GM23248 (cell line): Measurements from ENCODE around the gene TRAPPC11. TPM values are rescaled to one million over a fixed set of nuclear protein-coding genes. Genes with fewer than 3 reads are reported as not detected.

ENCODE experiments used
- DNase-seq: peaks from one replicate; pipeline ENCODE4 v3.0.0-alpha.2; 2015
- H2AFZ ChIP-seq: fragments of 200-600 bp; sonication (generic); 2 replicates; pipeline ENCODE4 v1.6.1; 2016; ENCODE audit warnings: antibody characterized with exemption
- H3F3A ChIP-seq: fragments of 200-600 bp; sonication (generic); 2 replicates; pipeline ENCODE4 v1.6.1; 2016; ENCODE audit warnings: mild to moderate bottlenecking, antibody characterized with exemption, mixed run types; ENCODE audit not compliant: insufficient read depth
- H3K27ac ChIP-seq: fragments of 200-600 bp; sonication (generic); 2 replicates; pipeline ENCODE4 v1.5.1; 2016; ENCODE audit warnings: mild to moderate bottlenecking
- H3K27me3 ChIP-seq: fragments of 200-600 bp; sonication (generic); replicated peaks from 2 replicates; pipeline ENCODE4 v1.6.1; 2016; ENCODE audit warnings: mild to moderate bottlenecking; ENCODE audit not compliant: insufficient read depth
- H3K36me3 ChIP-seq: fragments of 200-600 bp; sonication (generic); 2 replicates; pipeline ENCODE4 v1.6.1; 2016; ENCODE audit warnings: low read depth, mild to moderate bottlenecking
- H3K4me1 ChIP-seq: fragments of 200-600 bp; sonication (generic); 2 replicates; pipeline ENCODE4 v1.6.1; 2016; ENCODE audit warnings: mild to moderate bottlenecking; ENCODE audit not compliant: insufficient read depth
- H3K4me2 ChIP-seq: fragments of 200-600 bp; sonication (generic); one replicate; pipeline ENCODE4 v1.6.1; 2016; ENCODE audit warnings: mild to moderate bottlenecking; ENCODE audit not compliant: unreplicated experiment
- H3K4me3 ChIP-seq: fragments of 200-600 bp; sonication (generic); 2 replicates; pipeline ENCODE4 v1.5.1; 2016; ENCODE audit warnings: mild to moderate bottlenecking
- H3K79me2 ChIP-seq: fragments of 200-600 bp; sonication (generic); 2 replicates; pipeline ENCODE4 v1.6.1; 2016; ENCODE audit warnings: mild to moderate bottlenecking; ENCODE audit not compliant: insufficient read depth
- H3K9ac ChIP-seq: fragments of 200-600 bp; sonication (generic); 2 replicates; pipeline ENCODE4 v1.6.1; 2016; ENCODE audit warnings: mild to moderate bottlenecking
- H3K9me2 ChIP-seq: fragments of 200-600 bp; sonication (generic); 2 replicates; pipeline ENCODE4 v1.6.1; 2016; ENCODE audit warnings: mixed run types, mild to moderate bottlenecking, moderate library complexity; ENCODE audit not compliant: insufficient read depth
- H3K9me3 ChIP-seq: fragments of 200-600 bp; sonication (generic); one replicate; pipeline ENCODE4 v1.6.1; 2017; ENCODE audit warnings: low read depth
- H4K20me1 ChIP-seq: fragments of 200-600 bp; sonication (generic); 2 replicates; pipeline ENCODE4 v1.6.0; 2016; ENCODE audit not compliant: insufficient read depth
- EZH2 ChIP-seq: fragments of 200-600 bp; sonication (generic); IDR thresholded peaks from 2 replicates; pipeline ENCODE4 v1.6.1; 2018; ENCODE audit warnings: antibody characterized with exemption, mild to moderate bottlenecking; ENCODE audit not compliant: insufficient read depth, poor library complexity, severe bottlenecking
- EZH2phosphoT487 ChIP-seq: fragments of 200-600 bp; sonication (generic); IDR thresholded peaks from 2 replicates; pipeline ENCODE4 v1.6.1; 2018; ENCODE audit warnings: antibody characterized with exemption, moderate library complexity, mild to moderate bottlenecking, low read depth; ENCODE audit not compliant: insufficient read depth
- WGBS, 2 experiments: methylation state at CpG; one replicate each; pipeline ENCODE4 v1.1.6; 2015 to 2017; ENCODE audit warnings: low lambda C conversion rate in 2 of 2, low coverage in 1 of 2; ENCODE audit errors: missing lambda C conversion rate in 2 of 2; 5-methylcytosine and 5-hydroxymethylcytosine counted together
- in situ Hi-C: fragments of 300-500 bp; cut with MboI; formaldehyde crosslinking; loops from 2 replicates; pipeline ENCODE4 v1.15.0; 2020
- polyA plus RNA-seq: library from polyadenylated mRNA; unstranded; fragments of >200 nt; fragmentation: Nextera tagmentation; extraction: Ambion mirVana; gene quantifications from 2 replicates; pipeline ENCODE4 v1.2.1, GENCODE V29; 2016
- total RNA-seq: library from RNA; depleted of rRNA; stranded (reverse); fragments of >200 nt; shearing (Covaris generic); gene quantifications from 2 replicates; pipeline ENCODE4 v1.2.3, GENCODE V29; 2014

The TRAPPC11 gene
- total and polyA plus RNA-seq, 2 experiments from 2014 or later = 17.2 to 33.9 TPM

DNA sequence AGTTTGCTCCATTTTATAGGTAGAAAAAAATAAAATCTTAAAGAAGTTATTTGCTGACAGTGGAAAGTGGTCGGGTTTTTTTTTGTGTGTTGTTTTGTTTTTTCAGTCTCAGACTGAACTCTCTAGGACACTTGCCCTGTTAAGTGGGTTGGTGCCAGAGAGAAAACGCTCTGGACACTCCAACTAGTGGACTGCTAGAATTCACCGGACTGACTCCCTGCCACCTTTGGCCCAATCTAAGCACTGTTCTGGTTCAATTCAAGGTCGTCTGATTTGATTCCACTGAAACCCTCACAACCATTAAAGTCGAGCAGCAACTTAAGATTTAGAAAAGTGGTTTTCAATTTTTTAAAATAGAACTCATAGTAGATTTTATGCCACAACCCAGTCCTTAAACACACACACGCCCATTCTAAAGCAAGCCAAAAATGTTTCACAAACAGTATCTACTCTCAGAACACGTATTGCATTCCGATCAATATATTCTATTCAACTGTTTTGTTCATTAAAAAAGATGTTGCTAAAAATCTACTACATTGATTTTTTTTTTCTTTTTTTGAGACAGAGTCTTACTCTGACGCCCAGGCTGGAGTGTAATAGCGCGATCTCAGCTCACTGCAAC is 27.4 kb upstream of the TRAPPC11 start:
- no peak overlapping the region for H3K4me2 ChIP-seq
- TF ChIP-seq EZH2 = no peak
- H3K4me1 ChIP-seq = peaks cover 9% of the 10 kb centered on the region; the same call in 1 of the 2 replicates
- no peaks in the 10 kb centered on the region for H3K9me2 ChIP-seq
- H3K9me3 ChIP-seq = no peaks in the 10 kb centered on the region
- DNase-seq = no peak
- in situ Hi-C loops = no loop called here
- H4K20me1 ChIP-seq = no peaks in the 10 kb centered on the region
- H3K9ac ChIP-seq = no peak overlapping the region
- no peak overlapping the region for H3K27ac ChIP-seq
- H3F3A ChIP-seq = no peaks in the 10 kb centered on the region
- no peak overlapping the region for H3K4me3 ChIP-seq
- H2AFZ ChIP-seq = no peak overlapping the region
- no peaks in the 10 kb centered on the region for H3K79me2 ChIP-seq
- WGBS, 2 experiments = 66 to 67% methylated on average over 11 of the region's 11 CpGs
- H3K27me3 ChIP-seq = no peaks in the 10 kb centered on the region
- no peaks in the 10 kb centered on the region for H3K36me3 ChIP-seq

DNA sequence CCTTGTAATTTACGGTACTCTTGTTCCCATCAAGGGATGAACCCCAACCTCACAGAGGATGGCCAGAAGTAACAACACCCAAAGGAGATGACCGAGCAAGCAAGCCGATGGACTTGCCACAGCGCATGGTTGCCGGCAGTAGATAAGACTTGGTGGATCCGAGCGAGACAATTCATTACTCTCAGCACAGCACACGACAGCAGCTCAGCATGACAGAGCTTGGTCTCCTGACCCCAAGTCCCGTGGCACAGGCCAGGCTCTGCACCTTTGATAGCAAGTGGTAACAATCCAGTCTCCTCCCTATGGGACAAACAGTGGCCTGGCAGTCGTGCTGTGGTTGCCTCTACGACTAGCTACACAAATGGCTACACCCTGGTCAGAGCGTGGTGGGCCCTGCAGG is 26.4 kb upstream of the TRAPPC11 start:
- Histone ChIP-seq H3K27me3 (no peaks in the 10 kb centered on the region), H4K20me1 (no peaks in the 10 kb centered on the region), H3K4me1 (peaks cover 19% of the 10 kb centered on the region), H3K36me3 (no peaks in the 10 kb centered on the region), H3K4me2 (no peak overlapping the region), H3K27ac (no peak overlapping the region), H3F3A (no peaks in the 10 kb centered on the region), H3K4me3 (no peak overlapping the region), H3K9me2 (no peaks in the 10 kb centered on the region), H3K79me2 (no peaks in the 10 kb centered on the region), H3K9me3 (no peaks in the 10 kb centered on the region), H2AFZ (no peak overlapping the region), H3K9ac (no peak overlapping the region)
- TF ChIP-seq EZH2phosphoT487 (no peak), EZH2 (no peak)
- in situ Hi-C loops = no loop called here
- WGBS, 2 experiments = 80 to 87% methylated on average over 12 of the region's 12 CpGs
- no peak for DNase-seq

DNA sequence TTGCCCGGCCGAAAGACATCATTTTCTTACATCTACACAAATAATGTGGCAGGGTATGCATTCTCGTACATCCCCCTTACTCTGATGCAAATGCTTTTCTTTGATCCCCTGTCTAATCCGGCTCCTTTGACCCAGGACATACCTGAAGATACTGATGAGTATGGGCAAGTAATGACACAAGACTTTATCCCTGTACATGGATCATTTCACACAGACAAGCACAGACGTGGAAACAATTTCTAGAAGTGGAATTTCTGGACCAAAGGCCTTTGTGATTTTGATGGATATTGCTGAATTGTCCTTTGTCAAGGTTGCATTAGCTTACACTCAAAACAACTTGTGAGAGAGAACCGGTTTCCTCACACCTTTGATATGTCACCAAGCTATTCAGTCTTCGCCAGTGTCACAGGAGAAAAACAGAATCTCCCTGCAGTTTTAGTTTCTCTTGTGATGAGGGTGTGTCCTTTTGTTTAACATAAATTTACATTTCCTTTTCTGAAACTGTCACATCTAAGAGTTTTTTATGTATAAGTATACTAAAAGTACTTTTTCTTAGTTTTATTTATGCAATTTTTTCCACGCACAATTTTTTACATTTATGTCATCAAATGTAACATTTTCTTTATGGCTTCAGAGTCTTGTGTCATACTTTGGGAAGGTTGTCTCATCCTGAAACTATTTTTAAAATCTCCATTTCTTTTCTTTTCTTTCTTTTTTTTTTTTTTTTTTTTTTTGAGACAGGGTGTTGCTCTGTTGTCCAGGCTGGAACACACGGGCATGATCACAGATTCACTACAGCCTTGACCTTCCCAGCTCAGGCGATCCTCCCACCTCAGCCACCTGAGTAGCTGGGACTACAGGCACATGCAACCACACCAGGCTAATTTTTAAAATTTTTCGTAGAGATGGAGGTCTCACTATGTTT is 25.4 kb upstream of the TRAPPC11 start:
- WGBS, 2 experiments = 83 to 85% methylated on average over 11 of the region's 11 CpGs
- Histone ChIP-seq H3K4me3 (no peak overlapping the region), H3K9me3 (no peaks in the 10 kb centered on the region), H3K79me2 (no peaks in the 10 kb centered on the region), H3K27ac (no peak overlapping the region), H3K27me3 (no peaks in the 10 kb centered on the region), H3K36me3 (no peaks in the 10 kb centered on the region), H4K20me1 (no peaks in the 10 kb centered on the region), H3K4me1 (peaks cover 27% of the 10 kb centered on the region), H2AFZ (peak overlapping the region; percentile 53; the same call in 1 of the 2 replicates), H3K9ac (no peak overlapping the region), H3F3A (peaks cover 2% of the 10 kb centered on the region; the same call in 1 of the 2 replicates), H3K9me2 (no peaks in the 10 kb centered on the region), H3K4me2 (no peak overlapping the region)
- TF ChIP-seq EZH2 (no peak), EZH2phosphoT487 (no peak)
- in situ Hi-C loops = no loop called here
- peak; percentile 39 for DNase-seq

DNA sequence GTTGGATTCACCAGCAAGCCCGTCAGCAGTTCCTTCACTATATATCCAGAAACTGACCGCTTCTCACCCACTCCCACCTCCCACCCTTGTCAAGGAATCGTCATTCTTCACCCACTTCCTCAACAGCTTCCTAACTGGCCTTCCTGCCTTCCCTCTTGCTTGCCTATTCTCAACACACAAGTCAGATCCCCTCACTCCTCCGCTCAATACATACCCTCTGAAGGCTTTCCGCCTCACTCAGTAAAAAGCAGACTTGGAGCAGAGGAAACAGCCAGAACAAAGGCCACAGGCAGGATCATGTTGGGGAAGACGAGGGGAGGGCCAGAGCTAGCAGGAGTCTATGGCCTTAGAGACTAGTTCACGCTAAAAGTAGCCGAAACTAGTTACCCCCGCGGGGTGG is 23.8 kb upstream of the TRAPPC11 start:
- Histone ChIP-seq H3K9ac (no peak overlapping the region), H3K4me2 (no peak overlapping the region), H3K9me2 (no peaks in the 10 kb centered on the region), H3K27me3 (no peaks in the 10 kb centered on the region), H3K9me3 (no peaks in the 10 kb centered on the region), H3K4me1 (peaks cover 38% of the 10 kb centered on the region), H3K79me2 (no peaks in the 10 kb centered on the region), H3F3A (peaks cover 4% of the 10 kb centered on the region; the same call in 1 of the 2 replicates), H4K20me1 (no peaks in the 10 kb centered on the region), H3K36me3 (no peaks in the 10 kb centered on the region), H3K27ac (no peak overlapping the region), H2AFZ (no peak overlapping the region), H3K4me3 (no peak overlapping the region)
- WGBS, 2 experiments = 78 to 82% methylated on average over 10 of the region's 10 CpGs
- no peak for DNase-seq
- in situ Hi-C loops = no loop called here
- TF ChIP-seq EZH2 (no peak), EZH2phosphoT487 (no peak)
